Colonic mucosa (tissue), 4 donors: ENCODE results near the gene ACSL6. TPM values are rescaled to one million over a fixed set of nuclear protein-coding genes. Genes with fewer than 3 reads are reported as not detected.

Experiments
- DNase-seq: peaks from one replicate; pipeline ENCODE4 v3.0.0-alpha.2; 2020
- H3K27ac ChIP-seq: fragments of 200-600 bp; one replicate; pipeline ENCODE4 v1.8.0; 2021
- H3K27me3 ChIP-seq: fragments of 200-600 bp; one replicate; pipeline ENCODE4 v1.8.0; 2021
- H3K36me3 ChIP-seq: fragments of 200-600 bp; one replicate; pipeline ENCODE4 v1.8.0; 2021
- H3K4me1 ChIP-seq: fragments of 200-600 bp; one replicate; pipeline ENCODE4 v1.8.0; 2021; ENCODE audit warnings: mild to moderate bottlenecking
- H3K4me3 ChIP-seq: fragments of 200-600 bp; one replicate; pipeline ENCODE4 v1.8.0; 2021
- H3K9ac ChIP-seq, 2 donors: one replicate each; pipeline ENCODE4 v1.7.0; 2013; ENCODE audit warnings: control low read depth in 2 of 2, low read depth in 2 of 2, low read length in 2 of 2
- H3K9me3 ChIP-seq: fragments of 200-600 bp; one replicate; pipeline ENCODE4 v1.8.0; 2021
- intact Hi-C: fragments of 100-400 bp; cut with DNase I; formaldehyde crosslinking; loops from one replicate; pipeline ENCODE4 v1.14.1; 2022
- total RNA-seq, 2 donors: library from RNA; stranded (reverse); fragmentation: NEBNext Ultra II Directional in 1 of 2; extraction: Animal tissue kit (Norgen Biotek cat#: 25700) in 1 of 2; gene quantifications; one replicate each; pipeline ENCODE4 v1.2.1, GENCODE V29; 2021
- TF ChIP-seq, protein P1 (sequence below): fragments of 200-600 bp; IDR thresholded peaks from one replicate; pipeline ENCODE4 v1.8.0; 2022; ENCODE audit warnings: antibody characterized with exemption, mild to moderate bottlenecking
- donor health status: healthy.
- donor health status: DM: no; HTN: no; CAD: no.
- donor health status: DM: no; HTN: no; CAD: no.

ACSL6 gene
- total RNA-seq, 2 donors from 2014 or later, result 0.25 to 0.93 TPM

DNA sequence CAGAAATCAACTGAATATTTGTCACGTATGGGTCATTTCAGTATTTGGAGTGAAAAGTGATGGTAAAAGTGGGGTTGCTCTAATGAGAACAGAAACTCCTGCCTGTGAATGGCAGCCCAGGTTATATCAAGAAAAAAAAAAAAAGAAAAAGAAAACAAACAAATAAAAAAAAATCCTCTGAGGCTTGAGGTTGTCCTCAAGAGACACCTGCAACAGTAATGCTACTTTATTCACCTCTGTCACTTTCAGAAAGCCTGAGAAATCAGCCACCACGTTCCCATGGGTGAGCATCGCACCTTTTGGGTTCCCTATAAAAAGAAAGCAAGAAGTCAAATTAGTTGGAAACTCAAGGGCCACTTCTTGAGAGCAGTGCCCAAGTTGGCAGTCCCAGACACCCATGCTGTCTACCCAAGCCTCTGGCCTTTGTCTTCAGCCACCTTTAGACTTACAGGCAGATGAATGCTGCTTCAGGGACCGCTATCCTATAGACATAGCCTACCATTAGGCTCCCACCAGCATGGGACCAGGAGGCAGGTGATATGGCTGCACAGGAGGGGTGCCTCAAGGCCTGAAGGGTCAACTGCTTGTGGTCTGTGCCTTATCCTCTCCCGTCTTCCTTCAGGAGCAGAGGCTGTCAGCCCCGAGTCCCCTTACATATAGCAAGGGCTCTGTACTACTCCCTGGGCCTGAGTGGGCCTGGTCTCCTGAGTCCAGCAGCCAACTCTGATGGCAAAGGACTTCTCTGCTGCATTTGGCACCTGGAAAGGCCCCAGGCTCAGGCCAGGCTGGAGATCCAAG, 34.8 kb downstream of the ACSL6 start:
- Histone ChIP-seq H3K9ac (no peak overlapping the region), H3K4me3 (no peak overlapping the region), H3K27me3 (no peaks in the 10 kb centered on the region), H3K27ac (no peak overlapping the region), H3K4me1 (no peaks in the 10 kb centered on the region), H3K9me3 (no peaks in the 10 kb centered on the region), H3K36me3 (no peaks in the 10 kb centered on the region)
- no peak for DNase-seq
- TF ChIP-seq, protein P1, sequence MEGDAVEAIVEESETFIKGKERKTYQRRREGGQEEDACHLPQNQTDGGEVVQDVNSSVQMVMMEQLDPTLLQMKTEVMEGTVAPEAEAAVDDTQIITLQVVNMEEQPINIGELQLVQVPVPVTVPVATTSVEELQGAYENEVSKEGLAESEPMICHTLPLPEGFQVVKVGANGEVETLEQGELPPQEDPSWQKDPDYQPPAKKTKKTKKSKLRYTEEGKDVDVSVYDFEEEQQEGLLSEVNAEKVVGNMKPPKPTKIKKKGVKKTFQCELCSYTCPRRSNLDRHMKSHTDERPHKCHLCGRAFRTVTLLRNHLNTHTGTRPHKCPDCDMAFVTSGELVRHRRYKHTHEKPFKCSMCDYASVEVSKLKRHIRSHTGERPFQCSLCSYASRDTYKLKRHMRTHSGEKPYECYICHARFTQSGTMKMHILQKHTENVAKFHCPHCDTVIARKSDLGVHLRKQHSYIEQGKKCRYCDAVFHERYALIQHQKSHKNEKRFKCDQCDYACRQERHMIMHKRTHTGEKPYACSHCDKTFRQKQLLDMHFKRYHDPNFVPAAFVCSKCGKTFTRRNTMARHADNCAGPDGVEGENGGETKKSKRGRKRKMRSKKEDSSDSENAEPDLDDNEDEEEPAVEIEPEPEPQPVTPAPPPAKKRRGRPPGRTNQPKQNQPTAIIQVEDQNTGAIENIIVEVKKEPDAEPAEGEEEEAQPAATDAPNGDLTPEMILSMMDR, result no peak
- intact Hi-C loops, result no loop called here

DNA sequence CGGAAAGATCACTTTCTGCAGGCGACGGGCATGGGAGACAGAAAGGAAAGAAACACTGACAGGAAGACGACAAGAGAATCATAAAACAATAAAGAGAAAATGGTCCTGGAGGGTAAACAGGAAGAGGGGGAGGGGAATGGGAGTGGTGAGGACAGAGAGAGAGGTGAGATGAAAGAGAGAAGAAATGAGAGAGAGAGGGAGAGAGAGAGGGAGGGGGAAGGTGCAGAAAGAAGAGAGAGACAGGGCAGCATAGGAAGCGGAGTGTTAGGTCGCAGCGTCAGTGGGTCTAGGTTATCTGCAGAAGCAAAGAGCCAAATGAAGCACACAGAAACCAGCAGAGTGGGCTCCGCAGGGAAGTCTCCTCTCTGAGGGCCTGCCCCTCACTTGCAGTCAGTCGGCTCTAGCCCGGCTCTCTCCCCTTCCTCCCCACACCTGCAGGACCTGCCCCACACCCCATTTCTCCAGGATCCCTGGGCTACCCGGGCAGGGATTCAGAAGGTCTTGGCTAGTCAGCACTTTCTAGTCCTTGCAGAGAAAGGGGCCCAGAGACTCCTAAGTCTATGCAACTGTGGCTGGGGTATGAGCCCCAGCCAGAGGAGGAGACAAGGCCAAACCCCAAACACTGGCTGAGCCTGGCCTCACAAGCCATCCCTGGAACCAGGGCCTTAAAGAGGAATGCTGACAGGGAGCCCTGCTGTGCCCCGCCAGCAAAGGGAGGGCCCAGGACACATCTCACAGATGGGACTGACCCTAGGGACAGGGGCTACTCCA, 36.3 kb downstream of the ACSL6 start:
- no peaks in the 10 kb centered on the region for H3K4me1 ChIP-seq
- no peaks in the 10 kb centered on the region for H3K27me3 ChIP-seq
- H3K9ac ChIP-seq, result no peak overlapping the region
- peak overlapping the region; percentile 2 for H3K4me3 ChIP-seq
- TF ChIP-seq, protein P1, result no peak
- DNase-seq, result no peak
- no peaks in the 10 kb centered on the region for H3K36me3 ChIP-seq
- peak overlapping the region; percentile 17 for H3K27ac ChIP-seq
- intact Hi-C loops, result no loop called here
- H3K9me3 ChIP-seq, result no peaks in the 10 kb centered on the region

DNA sequence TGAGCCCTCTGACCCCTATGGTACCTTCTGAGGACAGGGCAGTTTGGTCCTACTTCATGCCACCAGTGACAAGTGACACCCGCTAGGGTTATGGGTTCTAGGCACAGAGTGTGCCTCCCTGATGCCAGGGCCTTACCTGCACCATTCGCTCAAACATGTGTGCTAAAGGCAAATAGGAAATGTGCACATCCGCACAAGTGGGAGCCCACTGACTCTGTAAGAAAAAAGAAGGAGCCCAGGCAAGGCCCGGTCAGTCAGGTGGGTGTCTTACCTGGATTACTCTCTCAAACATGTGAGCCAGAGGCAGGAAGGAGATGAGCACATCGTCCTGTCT, 36.9 kb downstream of the ACSL6 start:
- no peak overlapping the region for H3K4me3 ChIP-seq
- no peaks in the 10 kb centered on the region for H3K4me1 ChIP-seq
- intact Hi-C loops, result no loop called here
- TF ChIP-seq, protein P1, result no peak
- no peak overlapping the region for H3K9ac ChIP-seq
- no peaks in the 10 kb centered on the region for H3K27me3 ChIP-seq
- no peak for DNase-seq
- no peak overlapping the region for H3K27ac ChIP-seq
- no peaks in the 10 kb centered on the region for H3K36me3 ChIP-seq
- H3K9me3 ChIP-seq, result no peaks in the 10 kb centered on the region

DNA sequence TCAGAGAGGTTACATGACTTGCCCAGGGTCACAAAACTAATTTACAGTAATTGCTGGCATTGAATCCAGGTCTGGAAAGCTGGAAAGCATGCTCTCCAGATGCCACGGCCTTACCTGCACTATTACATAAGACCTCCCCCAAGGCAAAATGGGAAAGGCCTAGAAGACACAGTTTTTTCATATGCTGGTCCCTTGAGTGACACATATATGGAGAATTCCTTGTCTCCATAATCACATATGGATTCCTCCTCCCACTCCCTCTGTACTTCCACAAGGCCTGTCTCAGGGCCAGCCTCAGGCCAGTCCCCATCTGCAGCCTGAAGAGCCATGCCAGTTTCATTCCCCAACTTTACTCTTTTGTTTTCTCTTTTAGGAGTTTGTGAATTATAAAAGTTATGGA, 37.4 kb downstream of the ACSL6 start:
- H3K27me3 ChIP-seq, result no peaks in the 10 kb centered on the region
- no peaks in the 10 kb centered on the region for H3K4me1 ChIP-seq
- intact Hi-C loops, result no loop called here
- no peak overlapping the region for H3K27ac ChIP-seq
- H3K9ac ChIP-seq, result no peak overlapping the region
- no peaks in the 10 kb centered on the region for H3K9me3 ChIP-seq
- H3K36me3 ChIP-seq, result no peaks in the 10 kb centered on the region
- TF ChIP-seq, protein P1, result no peak
- DNase-seq, result no peak
- no peak overlapping the region for H3K4me3 ChIP-seq

DNA sequence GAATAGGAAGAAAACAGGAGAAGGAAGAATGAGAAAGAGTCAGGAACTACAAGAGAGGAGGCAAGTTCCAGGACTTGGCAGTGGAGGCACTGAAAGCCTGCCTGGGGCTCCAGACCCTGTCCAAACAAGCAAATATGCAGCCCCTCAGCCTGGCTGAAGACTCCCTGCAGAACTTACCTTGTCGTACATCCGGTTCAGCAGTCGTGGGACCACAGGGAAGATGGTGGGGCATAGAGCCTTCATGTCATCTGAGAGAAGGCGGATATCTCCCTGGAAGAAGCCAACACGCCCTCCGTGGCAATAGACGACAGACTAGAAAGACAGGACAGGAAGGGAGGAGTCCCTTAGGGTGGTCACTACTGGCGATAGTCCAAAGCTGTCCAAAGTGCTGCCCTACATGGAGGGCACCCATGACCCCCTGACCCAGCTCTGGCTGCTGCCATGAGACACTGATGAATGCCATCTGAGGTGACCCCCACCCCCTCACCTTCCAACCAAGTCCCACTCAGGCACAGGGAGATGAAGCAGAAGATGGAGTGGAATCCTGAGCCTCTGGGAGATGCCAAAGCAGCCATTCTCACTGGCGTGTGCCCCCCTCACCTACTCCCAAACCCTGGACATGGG, 38.3 kb downstream of the ACSL6 start:
- Histone ChIP-seq H3K9ac (no peak overlapping the region), H3K9me3 (no peaks in the 10 kb centered on the region), H3K4me3 (no peak overlapping the region), H3K27me3 (no peaks in the 10 kb centered on the region), H3K36me3 (no peaks in the 10 kb centered on the region), H3K27ac (no peak overlapping the region), H3K4me1 (no peaks in the 10 kb centered on the region)
- TF ChIP-seq, protein P1, result no peak
- no peak for DNase-seq
- intact Hi-C loops, result no loop called here
